ENCODE data around the gene NFRKB. TPM values are rescaled to one million over a fixed set of nuclear protein-coding genes. Genes with fewer than 3 reads are reported as not detected.

NFRKB gene
- total RNA-seq, 1 experiment from 2014 or later = 27.4 TPM

DNA sequence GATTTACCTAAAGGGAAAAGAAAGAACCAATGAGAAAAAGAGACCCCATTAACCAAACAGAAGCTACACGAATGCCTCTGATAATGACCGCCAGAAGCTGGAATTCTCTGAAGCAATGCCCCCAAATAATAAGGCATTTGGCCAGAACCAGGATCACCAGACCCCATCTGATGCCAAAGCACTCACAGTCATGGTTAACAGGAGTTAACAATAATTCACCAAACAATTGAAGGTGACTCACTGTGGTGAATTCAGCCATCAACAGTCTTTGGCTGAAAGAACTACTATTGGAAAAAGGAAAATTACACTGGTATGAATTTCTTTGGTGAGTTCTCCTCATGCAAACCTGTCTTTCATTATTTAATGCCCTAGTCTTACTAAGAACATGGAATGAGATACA is 21.9 kb upstream of the NFRKB start:
- Histone ChIP-seq H4K20me1 (ENCODE audit: insufficient read depth) (no peaks in the 10 kb centered on the region), H3K9ac (ENCODE audit: low read length) (no peak overlapping the region), H3K36me3 (ENCODE audit: control insufficient read depth in 1 of 2, insufficient read depth in 2 of 2, low read length in 2 of 2) (no peaks in the 10 kb centered on the region; a peak in 1 of 4 replicates), H2AFZ (ENCODE audit: low read depth, low read length, poor library complexity, severe bottlenecking) (no peak overlapping the region), H3K79me2 (ENCODE audit: insufficient read depth, low read length) (no peaks in the 10 kb centered on the region), H3K27ac (ENCODE audit: low read depth, low read length) (no peak overlapping the region), H3K9me2 (ENCODE audit: insufficient read depth) (no peaks in the 10 kb centered on the region), H3K4me3 (replicated peaks in 1 of 2; ENCODE audit: low read depth in 1 of 2, low read length in 2 of 2) (no peak overlapping the region), H3K4me1 (ENCODE audit: control insufficient read depth in 1 of 2, insufficient read depth in 2 of 2, low read length in 2 of 2) (no peaks in the 10 kb centered on the region), H3K9me3 (ENCODE audit: control insufficient read depth in 1 of 2, insufficient read depth in 1 of 2, low read depth in 1 of 2, low read length in 2 of 2) (no peaks in the 10 kb centered on the region), H3K4me2 (ENCODE audit: low read length) (no peak overlapping the region), H3K27me3 (ENCODE audit: insufficient read depth, low read length) (no peaks in the 10 kb centered on the region)
- DNase-seq (ENCODE audit: low read depth, low spot score) (no peak), ATAC-seq (no peak)
- no TSS peak for BruUV-seq (replicated peaks)
- intact Hi-C loops (cut with micrococcal nuclease) = no loop called here
- ChIA-PET RAD21 (ENCODE audit: low non-redundant PET in 1 of 2, low total read pairs in 2 of 2, uncharacterized antibody in 2 of 2, unreplicated experiment in 2 of 2) (no interaction called here), POLR2A (no interaction called here), CTCF (no interaction called here)
- no peak for TF ChIP-seq JUND (IDR thresholded peaks at IDR 0.05)
- no peak for TF ChIP-seq SP1 (IDR thresholded peaks at IDR 0.05; ENCODE audit: low read depth)
- TF ChIP-seq EZH2 (IDR thresholded peaks at IDR 0.05) = no peak
- TF ChIP-seq, protein P1, sequence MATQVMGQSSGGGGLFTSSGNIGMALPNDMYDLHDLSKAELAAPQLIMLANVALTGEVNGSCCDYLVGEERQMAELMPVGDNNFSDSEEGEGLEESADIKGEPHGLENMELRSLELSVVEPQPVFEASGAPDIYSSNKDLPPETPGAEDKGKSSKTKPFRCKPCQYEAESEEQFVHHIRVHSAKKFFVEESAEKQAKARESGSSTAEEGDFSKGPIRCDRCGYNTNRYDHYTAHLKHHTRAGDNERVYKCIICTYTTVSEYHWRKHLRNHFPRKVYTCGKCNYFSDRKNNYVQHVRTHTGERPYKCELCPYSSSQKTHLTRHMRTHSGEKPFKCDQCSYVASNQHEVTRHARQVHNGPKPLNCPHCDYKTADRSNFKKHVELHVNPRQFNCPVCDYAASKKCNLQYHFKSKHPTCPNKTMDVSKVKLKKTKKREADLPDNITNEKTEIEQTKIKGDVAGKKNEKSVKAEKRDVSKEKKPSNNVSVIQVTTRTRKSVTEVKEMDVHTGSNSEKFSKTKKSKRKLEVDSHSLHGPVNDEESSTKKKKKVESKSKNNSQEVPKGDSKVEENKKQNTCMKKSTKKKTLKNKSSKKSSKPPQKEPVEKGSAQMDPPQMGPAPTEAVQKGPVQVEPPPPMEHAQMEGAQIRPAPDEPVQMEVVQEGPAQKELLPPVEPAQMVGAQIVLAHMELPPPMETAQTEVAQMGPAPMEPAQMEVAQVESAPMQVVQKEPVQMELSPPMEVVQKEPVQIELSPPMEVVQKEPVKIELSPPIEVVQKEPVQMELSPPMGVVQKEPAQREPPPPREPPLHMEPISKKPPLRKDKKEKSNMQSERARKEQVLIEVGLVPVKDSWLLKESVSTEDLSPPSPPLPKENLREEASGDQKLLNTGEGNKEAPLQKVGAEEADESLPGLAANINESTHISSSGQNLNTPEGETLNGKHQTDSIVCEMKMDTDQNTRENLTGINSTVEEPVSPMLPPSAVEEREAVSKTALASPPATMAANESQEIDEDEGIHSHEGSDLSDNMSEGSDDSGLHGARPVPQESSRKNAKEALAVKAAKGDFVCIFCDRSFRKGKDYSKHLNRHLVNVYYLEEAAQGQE (IDR thresholded peaks at IDR 0.05; ENCODE audit: low read depth) = no peak
- TF ChIP-seq CEBPB (IDR thresholded peaks at IDR 0.05; ENCODE audit: low read depth) = no peak
- TF ChIP-seq, protein P2, sequence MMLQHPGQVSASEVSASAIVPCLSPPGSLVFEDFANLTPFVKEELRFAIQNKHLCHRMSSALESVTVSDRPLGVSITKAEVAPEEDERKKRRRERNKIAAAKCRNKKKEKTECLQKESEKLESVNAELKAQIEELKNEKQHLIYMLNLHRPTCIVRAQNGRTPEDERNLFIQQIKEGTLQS (IDR thresholded peaks at IDR 0.05) = no peak
- TF ChIP-seq POLR2AphosphoS5 (IDR thresholded peaks at IDR 0.05; ENCODE audit: low read depth, low read length) = no peak
- TF ChIP-seq ELF1 (IDR thresholded peaks at IDR 0.05; ENCODE audit: borderline replicate concordance, low read depth) = no peak
- no peak for TF ChIP-seq CBX3 (IDR thresholded peaks at IDR 0.05; ENCODE audit: low read depth)
- TF ChIP-seq, protein P3, sequence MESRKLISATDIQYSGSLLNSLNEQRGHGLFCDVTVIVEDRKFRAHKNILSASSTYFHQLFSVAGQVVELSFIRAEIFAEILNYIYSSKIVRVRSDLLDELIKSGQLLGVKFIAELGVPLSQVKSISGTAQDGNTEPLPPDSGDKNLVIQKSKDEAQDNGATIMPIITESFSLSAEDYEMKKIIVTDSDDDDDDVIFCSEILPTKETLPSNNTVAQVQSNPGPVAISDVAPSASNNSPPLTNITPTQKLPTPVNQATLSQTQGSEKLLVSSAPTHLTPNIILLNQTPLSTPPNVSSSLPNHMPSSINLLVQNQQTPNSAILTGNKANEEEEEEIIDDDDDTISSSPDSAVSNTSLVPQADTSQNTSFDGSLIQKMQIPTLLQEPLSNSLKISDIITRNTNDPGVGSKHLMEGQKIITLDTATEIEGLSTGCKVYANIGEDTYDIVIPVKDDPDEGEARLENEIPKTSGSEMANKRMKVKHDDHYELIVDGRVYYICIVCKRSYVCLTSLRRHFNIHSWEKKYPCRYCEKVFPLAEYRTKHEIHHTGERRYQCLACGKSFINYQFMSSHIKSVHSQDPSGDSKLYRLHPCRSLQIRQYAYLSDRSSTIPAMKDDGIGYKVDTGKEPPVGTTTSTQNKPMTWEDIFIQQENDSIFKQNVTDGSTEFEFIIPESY (IDR thresholded peaks at IDR 0.05; ENCODE audit: extremely low read depth, insufficient replicate concordance, low read length) = no peak
- no peak for TF ChIP-seq SIN3A (IDR thresholded peaks at IDR 0.05; ENCODE audit: low read depth)
- TF ChIP-seq ZNF274 (IDR thresholded peaks at IDR 0.05; ENCODE audit: low read depth, low read length) = no peak
- no peak for TF ChIP-seq EGR1 (IDR thresholded peaks at IDR 0.05; ENCODE audit: low read depth)
